Glomerular visceral epithelial cell (primary cell): ENCODE measurements around the gene HEPN1.

Source experiments
- DNase-seq: peaks from one replicate; pipeline ENCODE4 v3.0.0-alpha.2; 2016; ENCODE audit errors: extremely low spot score

Gene HEPN1

DNA sequence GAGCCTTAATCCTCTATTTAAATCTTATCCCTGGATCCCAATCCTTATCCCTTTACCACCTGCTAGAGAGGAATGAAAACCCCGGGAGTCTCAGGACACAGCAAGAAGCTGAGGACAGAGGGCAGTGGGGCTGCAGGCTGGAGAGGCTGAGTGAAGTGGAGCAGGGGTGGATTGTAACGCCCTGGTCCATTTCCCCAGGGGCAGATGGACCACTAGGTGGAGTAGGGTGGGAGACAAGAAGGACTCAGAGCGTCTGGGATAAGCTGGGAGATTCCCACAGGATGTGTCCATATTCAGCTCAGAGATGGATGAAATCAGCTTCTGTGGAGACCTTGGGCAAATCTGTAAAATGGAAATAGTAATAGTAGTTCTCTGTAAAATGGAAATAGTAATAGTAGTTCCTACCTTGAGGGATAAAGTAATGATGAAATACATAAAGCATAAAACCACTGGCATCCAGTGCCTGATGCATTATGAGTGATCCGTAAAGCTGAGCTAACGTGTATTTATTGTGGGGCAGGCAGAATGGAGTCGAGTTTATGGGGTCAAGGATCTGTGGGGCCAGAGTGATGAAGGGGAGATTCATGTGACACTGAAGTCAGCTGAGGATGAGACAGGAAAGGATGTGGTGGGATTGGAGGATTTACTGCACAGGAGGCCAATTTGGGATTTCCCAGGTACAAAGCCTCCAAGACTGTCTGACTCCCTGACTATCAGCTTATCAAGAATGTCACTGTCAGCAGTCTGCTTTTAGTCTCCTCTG lies 19.5 kb upstream of the HEPN1 start:
- DNase-seq, result no peak

DNA sequence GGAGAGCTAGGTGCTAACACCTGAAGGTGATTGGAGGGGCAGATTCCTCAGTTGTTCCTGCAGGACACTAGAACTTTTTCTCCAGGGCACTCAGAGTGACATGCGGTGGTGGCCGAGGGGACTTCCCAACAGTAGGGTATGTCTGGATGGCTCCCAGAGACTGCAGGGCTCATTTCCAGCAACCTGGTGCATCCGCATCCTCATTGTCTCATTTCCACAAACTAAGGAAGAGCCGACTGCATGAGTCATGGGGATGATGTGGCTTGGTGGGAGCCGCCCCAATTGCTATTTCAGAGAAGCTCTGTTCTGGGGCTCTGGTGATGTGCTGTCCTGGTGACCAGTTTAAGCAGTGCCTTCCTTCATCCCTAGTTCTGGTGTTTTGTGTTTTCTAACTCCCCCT lies 18.6 kb upstream of the HEPN1 start:
- DNase-seq, result peak; percentile 81

- DNase-seq, result no peak
Measured at GRCh38 chr11:124902616-124903015, 16.4 kb upstream of the HEPN1 start.

DNA sequence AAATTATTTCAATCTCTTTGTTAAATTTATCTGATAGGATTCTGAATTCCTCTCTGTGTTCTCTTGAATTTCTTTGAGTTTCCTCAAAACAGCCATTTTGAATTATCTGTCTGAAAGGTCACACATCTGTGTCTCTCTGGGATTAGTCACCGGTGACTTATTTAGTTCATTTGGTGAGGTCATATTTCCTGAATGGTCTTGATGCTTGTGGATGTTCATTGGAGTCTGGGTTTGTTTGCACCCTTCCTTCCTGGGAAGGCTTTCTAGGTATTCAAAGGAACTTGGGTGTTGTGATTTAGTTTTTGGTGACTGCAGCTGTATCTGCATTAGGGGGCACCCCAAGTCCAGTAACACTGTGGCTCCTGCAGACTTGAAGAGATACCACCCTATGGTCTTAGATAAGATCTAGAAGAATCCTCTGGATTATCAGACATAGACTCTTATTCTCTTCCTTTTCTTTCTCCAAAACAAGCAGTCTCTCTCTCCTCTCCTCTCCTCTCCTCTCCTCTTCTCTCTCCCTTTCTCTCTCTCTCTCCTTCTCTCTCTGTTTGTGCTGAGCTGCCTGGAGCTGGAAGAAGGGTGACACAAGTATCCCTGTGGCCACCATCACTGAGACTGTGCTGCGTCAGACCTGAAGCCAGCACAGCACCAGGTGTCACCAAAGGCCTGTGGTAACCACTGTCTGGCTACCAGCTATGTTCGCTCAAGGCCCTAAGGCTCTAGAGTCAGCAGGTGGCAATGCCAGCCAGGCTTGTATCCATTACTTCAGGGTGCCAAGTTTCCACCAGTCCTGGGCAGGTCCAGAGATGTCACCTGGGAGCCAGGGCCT lies 3.3 kb upstream of the HEPN1 start:
- DNase-seq, result no peak

DNA sequence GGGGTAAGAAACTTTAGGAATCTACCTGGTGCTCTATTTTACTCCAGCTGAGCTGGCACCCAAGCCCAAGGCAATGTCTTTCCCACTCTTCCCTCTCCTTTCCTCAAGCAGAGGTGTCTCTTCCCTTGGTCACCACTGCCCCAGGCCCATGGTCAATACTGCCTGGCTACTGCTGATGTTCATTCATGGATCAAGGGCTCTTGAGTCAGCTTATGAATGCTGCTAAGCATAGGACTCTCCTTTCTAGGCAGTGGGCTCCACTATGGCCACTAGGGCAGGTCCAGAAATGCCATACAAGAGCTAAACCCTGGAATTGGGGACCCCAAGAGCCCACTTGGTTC lies 2.7 kb upstream of the HEPN1 start:
- DNase-seq, result no peak

DNA sequence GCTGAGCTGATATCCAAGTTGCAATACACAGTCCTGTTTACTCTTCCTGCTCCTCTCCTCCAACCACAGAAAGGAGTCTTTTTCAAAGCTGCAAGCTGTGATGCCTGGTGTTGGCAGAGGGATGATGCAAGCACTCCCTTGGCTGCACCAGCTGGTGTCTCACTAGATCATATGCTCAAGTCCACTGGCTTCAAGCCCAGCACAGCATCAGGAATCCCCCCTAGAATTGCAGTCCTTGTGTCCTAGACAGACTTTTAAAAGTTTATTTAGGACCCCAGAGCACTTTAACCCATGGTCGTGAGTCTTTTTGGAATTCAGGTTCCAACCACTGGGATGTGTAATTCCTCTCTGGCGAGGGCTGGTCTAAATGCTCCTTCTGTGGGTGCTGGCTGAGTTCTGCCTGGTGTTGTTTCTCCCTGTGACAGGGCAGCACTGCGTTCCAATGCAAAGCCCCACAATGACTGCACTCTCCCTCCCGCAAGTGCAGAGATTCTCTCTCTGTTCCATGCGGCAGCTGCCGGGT lies 1.9 kb upstream of the HEPN1 start:
- no peak for DNase-seq

DNA sequence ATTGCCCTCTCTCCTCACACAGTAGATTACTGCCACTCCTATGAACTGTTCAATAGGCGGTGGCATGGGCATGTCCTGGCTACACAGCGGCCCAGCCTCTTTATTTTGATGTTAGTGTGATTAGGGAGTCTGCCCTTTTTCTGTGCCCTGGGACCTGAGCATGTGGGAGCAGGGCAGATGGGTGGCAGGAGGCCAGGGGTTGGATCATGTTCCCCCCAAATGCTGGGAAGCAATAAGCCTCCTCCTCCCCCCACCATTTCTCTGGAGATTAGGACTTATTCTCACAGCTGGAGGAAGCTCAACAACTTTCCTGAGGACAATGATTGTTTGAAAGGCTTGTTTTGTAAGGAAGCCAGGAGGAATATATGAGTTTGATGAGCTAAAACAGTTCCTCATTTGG lies 848 bp downstream of the HEPN1 start:
- no peak for DNase-seq

- DNase-seq, result no peak
Measured at GRCh38 chr11:124920356-124920755, 1.3 kb downstream of the HEPN1 start.

DNA sequence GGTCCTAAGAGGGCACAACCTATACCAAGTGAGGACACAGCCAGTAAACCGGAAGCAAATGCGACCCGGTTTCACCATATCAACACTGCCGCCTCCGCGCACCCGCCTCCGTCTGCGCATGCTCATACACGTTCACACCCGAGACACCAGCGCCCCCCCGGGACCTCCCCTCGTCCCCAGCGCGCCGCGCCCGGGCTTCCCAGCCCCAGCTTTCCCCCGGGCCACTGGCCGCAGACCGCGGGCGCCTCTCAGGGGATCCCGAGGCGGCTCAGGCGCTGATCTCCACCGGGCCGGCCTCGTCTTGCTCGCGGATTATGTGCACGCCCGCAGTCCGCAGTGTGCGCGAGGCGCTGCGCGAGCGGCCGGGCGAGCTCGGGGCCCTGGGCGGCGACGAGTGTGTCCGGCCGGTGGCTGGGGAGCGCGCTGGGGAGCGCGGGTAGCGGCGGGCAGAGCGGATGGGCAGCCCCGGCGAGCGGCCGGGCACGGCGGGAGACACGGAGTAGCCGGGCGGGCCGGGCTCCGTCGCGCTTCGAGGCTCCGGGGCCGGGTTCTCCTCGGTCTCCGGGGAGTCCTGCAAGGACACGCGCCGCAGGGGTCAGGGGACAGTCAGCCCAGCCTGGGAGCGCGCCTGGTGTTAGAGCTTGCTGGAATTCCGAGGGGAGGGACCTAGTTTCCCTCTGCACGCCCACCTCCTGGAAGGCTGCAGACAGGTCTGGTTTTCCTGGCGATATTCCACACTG lies 2.0 kb downstream of the HEPN1 start:
- DNase-seq, result peak; percentile 25

- DNase-seq, result no peak
Measured at GRCh38 chr11:124922831-124923230, 3.8 kb downstream of the HEPN1 start.

GRCh38 chr11:124923296-124923695 lies 4.2 kb downstream of the HEPN1 start:
- DNase-seq, result no peak

- no peak for DNase-seq
Measured at GRCh38 chr11:124928942-124929665, 10.1 kb downstream of the HEPN1 start.

GRCh38 chr11:124930799-124931198 lies 11.7 kb downstream of the HEPN1 start:
- DNase-seq, result no peak

- DNase-seq, result no peak
Measured at GRCh38 chr11:124934862-124935547, 16.0 kb downstream of the HEPN1 start.

- no peak for DNase-seq
Measured at GRCh38 chr11:124935548-124936514, 16.8 kb downstream of the HEPN1 start, which contains the start of gene HEPACAM. Gene HEPACAM (minus strand): TSS chr11:124936047. CDS start chr11:124936006, 41 bp downstream.

DNA sequence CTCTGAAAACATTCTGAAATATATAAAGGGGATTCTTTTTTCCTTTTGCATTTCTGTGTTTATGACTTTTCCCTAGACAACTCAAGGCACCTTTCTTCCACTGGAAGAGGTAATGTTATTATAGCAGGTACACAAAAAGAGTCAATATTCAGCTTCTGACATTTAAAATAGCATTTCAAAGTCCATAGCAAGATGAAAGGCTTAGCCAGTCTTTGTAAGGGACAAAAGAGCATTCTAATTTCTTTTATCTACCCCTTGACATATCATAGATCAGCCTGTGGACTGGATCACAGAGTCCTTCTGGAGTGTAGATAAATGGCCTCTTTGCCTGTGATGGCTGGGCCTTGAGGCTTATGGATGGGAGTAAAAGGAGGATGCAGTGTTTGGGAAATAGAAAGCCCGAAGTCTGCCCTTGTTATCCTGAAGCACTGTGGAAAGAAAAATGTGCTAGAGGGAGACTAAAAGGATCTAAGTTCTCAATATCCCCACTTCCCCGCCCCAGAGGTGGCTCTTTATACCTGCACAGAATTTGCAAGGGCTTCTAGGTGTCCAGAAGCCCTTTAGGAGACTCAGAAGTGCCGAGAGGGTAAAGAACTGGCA lies 18.4 kb downstream of the HEPN1 start:
- no peak for DNase-seq

- DNase-seq, result no peak
Measured at GRCh38 chr11:124938206-124938765, 19.2 kb downstream of the HEPN1 start.

GRCh38 chr11:124938970-124939369 lies 19.9 kb downstream of the HEPN1 start:
- DNase-seq, result no peak

DNA sequence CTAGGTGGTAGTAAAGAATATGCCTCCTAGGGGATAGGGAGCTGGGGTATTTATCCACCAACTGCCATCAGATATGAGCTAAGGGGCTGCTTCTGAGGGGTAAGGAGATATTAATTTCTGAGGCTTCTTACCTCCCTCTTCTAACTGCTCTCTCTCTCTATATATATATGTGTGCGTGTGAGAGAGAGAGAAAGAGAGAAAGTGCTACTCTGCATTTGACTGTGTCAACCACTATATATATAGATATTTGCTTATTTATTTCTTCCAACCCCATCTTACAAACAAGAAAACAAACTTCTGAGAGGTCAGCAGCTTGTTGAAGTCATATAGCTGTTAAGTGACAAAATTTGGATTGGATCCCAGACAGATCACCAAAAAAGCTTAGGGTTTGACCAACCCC lies 22.7 kb downstream of the HEPN1 start:
- DNase-seq, result no peak
